ENCODE measurements around the gene GPRC6A.

DNA sequence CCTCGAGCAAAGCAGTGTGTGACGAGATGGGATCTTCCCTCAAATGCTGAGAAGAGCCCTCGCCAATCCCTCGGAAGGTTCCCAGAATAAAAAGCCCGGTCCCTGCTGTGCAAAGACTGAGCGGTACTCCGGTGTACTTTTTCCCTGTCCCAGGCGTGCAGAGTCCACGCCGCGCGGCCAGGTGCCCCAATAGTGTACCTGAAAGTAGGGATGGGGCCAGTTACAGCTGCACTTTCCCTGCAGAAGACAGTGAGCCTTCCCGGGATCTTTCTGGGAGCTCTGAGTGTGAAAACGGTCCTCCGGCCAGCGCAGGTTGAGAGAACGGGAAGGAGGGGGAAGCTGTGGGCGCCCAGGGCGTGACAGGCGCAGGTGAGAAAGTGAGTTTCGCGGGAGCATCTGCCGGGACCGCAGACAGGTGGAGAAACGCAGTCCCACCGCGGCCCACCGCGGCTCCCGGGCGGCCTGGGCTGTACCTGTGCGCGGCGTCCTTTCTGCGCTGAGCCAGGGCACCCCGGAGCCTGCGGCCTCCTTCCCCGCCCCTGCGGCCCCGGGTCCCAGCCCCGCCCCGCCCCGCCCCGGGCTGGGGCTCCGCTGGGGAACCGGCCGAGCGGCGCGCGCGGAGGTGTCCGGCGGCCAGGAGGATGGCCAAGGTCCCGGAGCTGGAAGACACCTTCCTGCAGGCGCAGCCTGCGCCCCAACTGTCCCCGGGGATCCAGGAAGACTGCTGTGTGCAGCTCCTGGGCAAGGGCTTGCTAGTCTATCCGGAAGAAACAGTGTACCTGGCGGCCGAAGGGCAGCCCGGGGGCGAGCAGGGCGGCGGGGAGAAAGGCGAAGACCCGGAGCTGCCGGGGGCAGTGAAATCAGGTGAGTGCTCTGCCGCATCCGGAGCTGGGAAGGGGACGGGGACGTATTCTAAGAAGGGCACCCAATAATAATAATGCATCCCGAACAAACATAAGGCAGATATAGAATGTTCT lies 48.0 kb upstream of the GPRC6A start, which contains the start of gene RFX6:
- TF ChIP-seq, protein P1, sequence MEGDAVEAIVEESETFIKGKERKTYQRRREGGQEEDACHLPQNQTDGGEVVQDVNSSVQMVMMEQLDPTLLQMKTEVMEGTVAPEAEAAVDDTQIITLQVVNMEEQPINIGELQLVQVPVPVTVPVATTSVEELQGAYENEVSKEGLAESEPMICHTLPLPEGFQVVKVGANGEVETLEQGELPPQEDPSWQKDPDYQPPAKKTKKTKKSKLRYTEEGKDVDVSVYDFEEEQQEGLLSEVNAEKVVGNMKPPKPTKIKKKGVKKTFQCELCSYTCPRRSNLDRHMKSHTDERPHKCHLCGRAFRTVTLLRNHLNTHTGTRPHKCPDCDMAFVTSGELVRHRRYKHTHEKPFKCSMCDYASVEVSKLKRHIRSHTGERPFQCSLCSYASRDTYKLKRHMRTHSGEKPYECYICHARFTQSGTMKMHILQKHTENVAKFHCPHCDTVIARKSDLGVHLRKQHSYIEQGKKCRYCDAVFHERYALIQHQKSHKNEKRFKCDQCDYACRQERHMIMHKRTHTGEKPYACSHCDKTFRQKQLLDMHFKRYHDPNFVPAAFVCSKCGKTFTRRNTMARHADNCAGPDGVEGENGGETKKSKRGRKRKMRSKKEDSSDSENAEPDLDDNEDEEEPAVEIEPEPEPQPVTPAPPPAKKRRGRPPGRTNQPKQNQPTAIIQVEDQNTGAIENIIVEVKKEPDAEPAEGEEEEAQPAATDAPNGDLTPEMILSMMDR (IDR thresholded peaks at IDR 0.05) = no peak
- TF ChIP-seq POLR2A (IDR thresholded peaks at IDR 0.05) = no peak
